Stimulated activated naive CD8-positive, alpha-beta T cell treated with anti-CD3 and anti-CD28 coated beads, Interleukin-15, Interleukin-2, amounts not matched to agents 100 ng/mL and 50 ng/mL, for 24 hours (primary cell): Measurements from ENCODE around the gene CAPN7.

Experiments used
- H3K27ac Mint-ChIP-seq: one replicate; pipeline ENCODE4 v1.8.0; 2021; ENCODE audit warnings: mild to moderate bottlenecking, mixed read lengths
- H3K27me3 Mint-ChIP-seq: one replicate; pipeline ENCODE4 v1.8.0; 2021; ENCODE audit warnings: mixed read lengths
- H3K36me3 Mint-ChIP-seq: one replicate; pipeline ENCODE4 v1.8.0; 2021; ENCODE audit warnings: low read depth, mixed read lengths
- H3K4me1 Mint-ChIP-seq: one replicate; pipeline ENCODE4 v1.8.0; 2021; ENCODE audit warnings: low read depth, mixed read lengths
- H3K4me3 Mint-ChIP-seq: one replicate; pipeline ENCODE4 v1.8.0; 2021; ENCODE audit warnings: mild to moderate bottlenecking, mixed read lengths
- H3K9me3 Mint-ChIP-seq: one replicate; pipeline ENCODE4 v1.8.0; 2021; ENCODE audit warnings: mixed read lengths

CAPN7 gene

GRCh38 chr3:15301761-15302160 is 95.7 kb downstream of the CAPN7 start:
- Mint-ChIP-seq H3K9me3 (no peaks in the 10 kb centered on the region), H3K27ac (no peak overlapping the region), H3K27me3 (no peaks in the 10 kb centered on the region), H3K36me3 (peaks cover 27% of the 10 kb centered on the region), H3K4me3 (no peak overlapping the region), H3K4me1 (peaks cover 47% of the 10 kb centered on the region)
